ENCODE results near the gene PPFIBP2.

PPFIBP2 gene

GRCh38 chr11:7518811-7519562, 5.2 kb downstream of the PPFIBP2 start:
- TF ChIP-seq BACH2 (CRISPR knock-in tag; IDR thresholded peaks at IDR 0.05; ENCODE audit: borderline replicate concordance) (no peak), ISL1 (CRISPR knock-in tag; IDR thresholded peaks at IDR 0.05) (no peak), ZFP30 (CRISPR knock-in tag; IDR thresholded peaks at IDR 0.05) (no peak), ESRRG (CRISPR knock-in tag; IDR thresholded peaks at IDR 0.05) (no peak), ZNF70 (CRISPR knock-in tag; IDR thresholded peaks at IDR 0.05) (no peak), GLIS3 (CRISPR knock-in tag; IDR thresholded peaks at IDR 0.05) (no peak), ARNTL (CRISPR knock-in tag; IDR thresholded peaks at IDR 0.05; ENCODE audit: borderline replicate concordance, low read depth) (no peak), RARB (CRISPR knock-in tag; IDR thresholded peaks at IDR 0.05) (no peak), OSR1 (CRISPR knock-in tag; IDR thresholded peaks at IDR 0.05) (no peak)
- ATAC-seq = no peak

DNA sequence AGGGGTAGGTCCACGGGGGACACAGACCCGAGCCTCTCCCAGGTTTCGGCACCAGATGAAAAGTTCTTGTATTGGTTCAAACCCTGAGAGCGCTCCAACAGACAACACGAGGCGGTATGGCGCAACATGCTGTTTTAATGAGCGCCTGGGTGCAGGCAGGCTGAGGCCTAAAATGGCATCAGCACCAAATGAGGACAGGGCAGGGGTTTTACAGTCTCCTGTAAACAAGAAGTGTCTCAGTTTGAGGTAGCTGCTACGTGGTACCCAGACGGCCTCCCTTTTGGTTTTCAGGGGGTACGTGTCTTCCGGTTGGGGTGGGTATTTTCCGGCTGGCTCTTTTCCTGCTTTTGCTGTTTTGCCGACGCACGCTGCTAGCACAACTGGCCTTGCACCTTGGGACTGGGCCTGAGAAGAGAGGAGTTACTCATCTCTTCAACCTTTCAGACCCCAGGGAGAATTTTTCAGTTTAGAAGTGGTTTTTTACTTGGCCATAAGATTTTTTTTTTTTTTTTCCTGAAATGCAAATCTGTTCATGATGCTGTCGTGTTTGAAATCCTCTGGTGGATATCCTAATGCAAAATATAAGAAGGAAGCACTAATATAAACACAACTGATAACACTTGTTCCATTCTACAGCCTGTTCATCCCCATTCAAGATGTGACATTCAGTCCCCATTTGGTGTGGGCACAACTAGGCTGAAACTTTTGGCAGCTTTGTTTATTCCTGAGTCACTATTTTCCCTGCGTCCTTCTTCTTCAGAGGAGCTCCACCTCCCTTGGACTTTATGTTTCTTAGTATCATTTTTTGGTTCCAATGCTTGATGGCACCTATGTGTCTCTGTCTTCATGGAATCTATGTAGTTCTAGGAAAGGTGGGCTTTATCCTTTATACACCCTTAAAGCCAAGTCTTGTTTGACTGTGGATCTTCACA, 6.5 kb downstream of the PPFIBP2 start:
- no peak for ATAC-seq
- TF ChIP-seq CSRNP3 (CRISPR knock-in tag; IDR thresholded peaks at IDR 0.05) = no peak
- no peak for TF ChIP-seq CSDC2 (CRISPR knock-in tag; IDR thresholded peaks at IDR 0.05)
- TF ChIP-seq ZNF565 (CRISPR knock-in tag; conservative IDR thresholded peaks at IDR 0.05; ENCODE audit: low read depth) = no peak
- no peak for TF ChIP-seq ZNF8 (CRISPR knock-in tag; IDR thresholded peaks at IDR 0.05)
- TF ChIP-seq TCF4 (CRISPR knock-in tag; IDR thresholded peaks at IDR 0.05; ENCODE audit: borderline replicate concordance) = no peak
- no peak for TF ChIP-seq PPARA (CRISPR knock-in tag; IDR thresholded peaks at IDR 0.05; ENCODE audit: borderline replicate concordance)
- no peak for TF ChIP-seq SNAI2 (CRISPR knock-in tag; IDR thresholded peaks at IDR 0.05)
- TF ChIP-seq GLIS3 (CRISPR knock-in tag; IDR thresholded peaks at IDR 0.05) = no peak
- TF ChIP-seq PATZ1 (CRISPR knock-in tag; IDR thresholded peaks at IDR 0.05; ENCODE audit: borderline replicate concordance) = no peak
- TF ChIP-seq ZNF70 (CRISPR knock-in tag; IDR thresholded peaks at IDR 0.05) = no peak
- TF ChIP-seq TOX (CRISPR knock-in tag; IDR thresholded peaks at IDR 0.05; ENCODE audit: borderline replicate concordance) = no peak
- no peak for TF ChIP-seq ISL1 (CRISPR knock-in tag; IDR thresholded peaks at IDR 0.05)
- TF ChIP-seq, protein P1, sequence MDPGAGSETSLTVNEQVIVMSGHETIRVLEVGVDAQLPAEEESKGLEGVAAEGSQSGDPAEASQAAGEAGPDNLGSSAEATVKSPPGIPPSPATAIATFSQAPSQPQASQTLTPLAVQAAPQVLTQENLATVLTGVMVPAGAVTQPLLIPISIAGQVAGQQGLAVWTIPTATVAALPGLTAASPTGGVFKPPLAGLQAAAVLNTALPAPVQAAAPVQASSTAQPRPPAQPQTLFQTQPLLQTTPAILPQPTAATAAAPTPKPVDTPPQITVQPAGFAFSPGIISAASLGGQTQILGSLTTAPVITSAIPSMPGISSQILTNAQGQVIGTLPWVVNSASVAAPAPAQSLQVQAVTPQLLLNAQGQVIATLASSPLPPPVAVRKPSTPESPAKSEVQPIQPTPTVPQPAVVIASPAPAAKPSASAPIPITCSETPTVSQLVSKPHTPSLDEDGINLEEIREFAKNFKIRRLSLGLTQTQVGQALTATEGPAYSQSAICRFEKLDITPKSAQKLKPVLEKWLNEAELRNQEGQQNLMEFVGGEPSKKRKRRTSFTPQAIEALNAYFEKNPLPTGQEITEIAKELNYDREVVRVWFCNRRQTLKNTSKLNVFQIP (CRISPR knock-in tag; IDR thresholded peaks at IDR 0.05; ENCODE audit: borderline replicate concordance, low read depth) = no peak
- TF ChIP-seq, protein P2, sequence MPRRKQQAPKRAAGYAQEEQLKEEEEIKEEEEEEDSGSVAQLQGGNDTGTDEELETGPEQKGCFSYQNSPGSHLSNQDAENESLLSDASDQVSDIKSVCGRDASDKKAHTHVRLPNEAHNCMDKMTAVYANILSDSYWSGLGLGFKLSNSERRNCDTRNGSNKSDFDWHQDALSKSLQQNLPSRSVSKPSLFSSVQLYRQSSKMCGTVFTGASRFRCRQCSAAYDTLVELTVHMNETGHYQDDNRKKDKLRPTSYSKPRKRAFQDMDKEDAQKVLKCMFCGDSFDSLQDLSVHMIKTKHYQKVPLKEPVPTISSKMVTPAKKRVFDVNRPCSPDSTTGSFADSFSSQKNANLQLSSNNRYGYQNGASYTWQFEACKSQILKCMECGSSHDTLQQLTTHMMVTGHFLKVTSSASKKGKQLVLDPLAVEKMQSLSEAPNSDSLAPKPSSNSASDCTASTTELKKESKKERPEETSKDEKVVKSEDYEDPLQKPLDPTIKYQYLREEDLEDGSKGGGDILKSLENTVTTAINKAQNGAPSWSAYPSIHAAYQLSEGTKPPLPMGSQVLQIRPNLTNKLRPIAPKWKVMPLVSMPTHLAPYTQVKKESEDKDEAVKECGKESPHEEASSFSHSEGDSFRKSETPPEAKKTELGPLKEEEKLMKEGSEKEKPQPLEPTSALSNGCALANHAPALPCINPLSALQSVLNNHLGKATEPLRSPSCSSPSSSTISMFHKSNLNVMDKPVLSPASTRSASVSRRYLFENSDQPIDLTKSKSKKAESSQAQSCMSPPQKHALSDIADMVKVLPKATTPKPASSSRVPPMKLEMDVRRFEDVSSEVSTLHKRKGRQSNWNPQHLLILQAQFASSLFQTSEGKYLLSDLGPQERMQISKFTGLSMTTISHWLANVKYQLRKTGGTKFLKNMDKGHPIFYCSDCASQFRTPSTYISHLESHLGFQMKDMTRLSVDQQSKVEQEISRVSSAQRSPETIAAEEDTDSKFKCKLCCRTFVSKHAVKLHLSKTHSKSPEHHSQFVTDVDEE (CRISPR knock-in tag; IDR thresholded peaks at IDR 0.05) = no peak
- TF ChIP-seq OSR1 (CRISPR knock-in tag; IDR thresholded peaks at IDR 0.05) = no peak
- no peak for TF ChIP-seq ARNTL (CRISPR knock-in tag; IDR thresholded peaks at IDR 0.05; ENCODE audit: borderline replicate concordance, low read depth)

- ATAC-seq = no peak
- TF ChIP-seq ZFP3 (CRISPR knock-in tag; IDR thresholded peaks at IDR 0.05) = no peak
- no peak for TF ChIP-seq CREB5 (CRISPR knock-in tag; IDR thresholded peaks at IDR 0.05; ENCODE audit: low read depth)
- no peak for TF ChIP-seq TOX (CRISPR knock-in tag; IDR thresholded peaks at IDR 0.05; ENCODE audit: borderline replicate concordance)
- TF ChIP-seq ISL1 (CRISPR knock-in tag; IDR thresholded peaks at IDR 0.05) = no peak
- TF ChIP-seq TCF4 (CRISPR knock-in tag; IDR thresholded peaks at IDR 0.05; ENCODE audit: borderline replicate concordance) = no peak
- no peak for TF ChIP-seq GLIS3 (CRISPR knock-in tag; IDR thresholded peaks at IDR 0.05)
- TF ChIP-seq, protein P2 (CRISPR knock-in tag; IDR thresholded peaks at IDR 0.05) = no peak
- TF ChIP-seq ZNF565 (CRISPR knock-in tag; conservative IDR thresholded peaks at IDR 0.05; ENCODE audit: low read depth) = no peak
- TF ChIP-seq ESRRG (CRISPR knock-in tag; IDR thresholded peaks at IDR 0.05) = no peak
- no peak for TF ChIP-seq CSDC2 (CRISPR knock-in tag; IDR thresholded peaks at IDR 0.05)
- no peak for TF ChIP-seq ZNF70 (CRISPR knock-in tag; IDR thresholded peaks at IDR 0.05)
- no peak for TF ChIP-seq SNAI2 (CRISPR knock-in tag; IDR thresholded peaks at IDR 0.05)
Observed at GRCh38 chr11:7520981-7521487, 7.2 kb downstream of the PPFIBP2 start.

Data from SK-N-SH treated with all-trans-retinoic acid at 6 μM for 48 hours (cell line).